HG02852 (cell line): ENCODE data around the gene TMEM269.
A peak's percentile ranks its signal among the peaks of the same experiment; 100 is the strongest.
"Not testable (repeated sequence)": the region's sequence is repeated elsewhere in the genome, so short reads cannot be mapped to it uniquely, and the experiment has no call there.

Source experiments
- ATAC-seq: cut with Tn5 transposase; IDR thresholded peaks from one replicate; pipeline ENCODE4 v1.9.1; 2021; ENCODE audit warnings: mild to moderate bottlenecking, moderate library complexity; ENCODE audit not compliant: unreplicated experiment

The TMEM269 gene

GRCh38 chr1:42747125-42747524, 37.7 kb upstream of the TMEM269 start:
- no peak for ATAC-seq

DNA sequence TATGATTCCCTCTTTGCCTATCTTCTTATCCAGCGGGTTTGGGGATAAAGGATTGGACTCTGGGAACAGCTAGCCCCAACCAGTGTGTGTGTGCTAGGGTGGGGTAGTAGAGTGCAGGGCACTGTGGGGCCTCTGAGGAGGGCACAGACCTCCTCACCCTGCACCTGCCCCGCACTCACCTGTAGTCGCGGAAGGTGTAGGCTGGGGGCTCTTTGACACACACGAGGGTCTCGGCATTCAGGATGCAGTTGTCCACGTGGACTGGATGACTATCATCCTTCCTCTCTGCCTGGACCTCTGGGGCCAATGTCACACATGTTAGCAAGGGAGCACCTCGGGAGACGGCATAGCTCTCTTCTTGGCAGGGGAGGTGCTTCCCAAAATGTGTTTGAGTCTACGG, 36.8 kb upstream of the TMEM269 start:
- ATAC-seq = no peak

DNA sequence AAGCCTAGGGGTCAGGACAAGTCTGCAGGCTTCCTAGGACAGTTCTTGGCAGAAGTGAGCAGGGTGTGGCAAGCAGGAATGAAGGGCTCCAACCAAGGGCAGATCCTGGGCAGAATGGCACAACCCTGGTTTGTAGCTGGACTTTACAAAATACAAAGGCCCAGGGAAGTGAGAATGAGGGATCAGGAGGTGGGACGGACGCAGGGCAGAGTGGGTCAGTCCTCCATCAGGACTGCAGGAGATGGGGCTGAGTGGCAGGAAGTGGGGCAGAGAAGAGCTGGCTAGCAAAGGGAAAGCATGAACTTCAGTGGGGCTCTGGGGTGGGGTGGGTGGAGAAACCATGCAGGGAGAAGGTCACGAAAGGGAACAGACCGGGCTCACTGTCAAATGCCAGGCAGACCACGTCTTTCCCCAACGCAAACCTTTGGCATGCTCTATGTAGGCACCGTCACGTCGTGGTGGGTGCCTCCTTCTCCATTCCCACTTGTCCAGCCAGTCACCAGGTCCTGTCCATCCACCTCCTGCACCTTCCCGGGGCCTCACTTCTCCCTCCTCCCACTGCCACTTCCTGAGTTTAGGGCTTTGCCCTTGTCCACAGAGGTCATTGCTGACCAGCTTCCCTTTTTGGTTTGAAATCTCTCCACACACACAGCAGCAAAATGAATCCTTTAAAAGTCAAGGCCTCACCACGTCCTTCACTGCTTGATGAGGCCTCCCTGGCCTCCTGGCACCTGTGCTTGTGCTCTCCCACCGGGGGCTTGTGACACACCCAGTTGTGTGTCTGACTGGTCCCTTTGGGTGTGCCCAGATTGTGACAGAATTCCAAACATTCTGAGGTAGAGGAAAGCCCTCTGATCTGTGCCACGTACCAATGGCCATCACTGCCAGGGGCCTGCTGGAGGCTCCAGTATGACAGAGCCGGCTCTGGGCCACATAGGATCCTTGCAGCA, 36.1 kb upstream of the TMEM269 start:
- no peak for ATAC-seq

DNA sequence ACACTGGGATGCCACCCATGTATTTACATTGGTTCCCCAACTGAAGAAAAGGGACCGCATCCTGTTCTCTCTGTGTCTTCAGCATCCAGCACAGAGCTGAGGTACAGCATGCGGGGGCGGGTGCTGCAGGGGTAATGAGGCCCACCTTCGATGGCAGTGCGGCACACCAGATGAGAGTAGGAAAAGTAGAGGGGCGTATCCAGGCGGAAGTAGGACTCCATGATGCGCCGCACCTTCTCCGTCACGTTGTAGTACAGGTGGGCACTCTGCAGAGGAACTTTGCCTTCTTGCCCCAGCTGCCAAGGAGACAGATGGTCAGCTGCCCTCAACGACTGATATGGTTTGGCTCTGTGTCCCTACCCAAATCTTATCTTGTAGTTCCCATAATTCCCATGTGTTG, 34.8 kb upstream of the TMEM269 start:
- no peak for ATAC-seq

- ATAC-seq = not testable (repeated sequence)
Measured at GRCh38 chr1:42751511-42752070, 33.2 kb upstream of the TMEM269 start.

- ATAC-seq = no peak
Measured at GRCh38 chr1:42752284-42752683, 32.5 kb upstream of the TMEM269 start.

DNA sequence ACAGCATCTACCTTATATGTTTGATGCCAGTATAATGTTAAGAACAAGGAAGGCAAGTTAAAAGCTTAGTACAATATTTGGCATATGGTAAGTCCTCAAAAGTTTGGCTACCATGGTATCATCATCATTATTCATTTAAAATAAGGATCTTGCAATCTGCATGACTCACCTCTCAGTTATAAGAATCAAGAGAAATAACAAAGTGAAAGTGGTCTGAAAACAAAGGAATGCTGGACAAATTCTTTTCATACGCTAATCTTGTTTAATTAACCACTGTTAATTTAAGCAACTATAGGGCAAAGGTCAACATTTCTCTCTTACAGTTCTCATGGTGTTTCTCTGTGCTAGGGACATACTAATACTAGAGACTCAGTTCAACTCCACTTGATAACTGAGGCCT, 31.7 kb upstream of the TMEM269 start:
- ATAC-seq = no peak

DNA sequence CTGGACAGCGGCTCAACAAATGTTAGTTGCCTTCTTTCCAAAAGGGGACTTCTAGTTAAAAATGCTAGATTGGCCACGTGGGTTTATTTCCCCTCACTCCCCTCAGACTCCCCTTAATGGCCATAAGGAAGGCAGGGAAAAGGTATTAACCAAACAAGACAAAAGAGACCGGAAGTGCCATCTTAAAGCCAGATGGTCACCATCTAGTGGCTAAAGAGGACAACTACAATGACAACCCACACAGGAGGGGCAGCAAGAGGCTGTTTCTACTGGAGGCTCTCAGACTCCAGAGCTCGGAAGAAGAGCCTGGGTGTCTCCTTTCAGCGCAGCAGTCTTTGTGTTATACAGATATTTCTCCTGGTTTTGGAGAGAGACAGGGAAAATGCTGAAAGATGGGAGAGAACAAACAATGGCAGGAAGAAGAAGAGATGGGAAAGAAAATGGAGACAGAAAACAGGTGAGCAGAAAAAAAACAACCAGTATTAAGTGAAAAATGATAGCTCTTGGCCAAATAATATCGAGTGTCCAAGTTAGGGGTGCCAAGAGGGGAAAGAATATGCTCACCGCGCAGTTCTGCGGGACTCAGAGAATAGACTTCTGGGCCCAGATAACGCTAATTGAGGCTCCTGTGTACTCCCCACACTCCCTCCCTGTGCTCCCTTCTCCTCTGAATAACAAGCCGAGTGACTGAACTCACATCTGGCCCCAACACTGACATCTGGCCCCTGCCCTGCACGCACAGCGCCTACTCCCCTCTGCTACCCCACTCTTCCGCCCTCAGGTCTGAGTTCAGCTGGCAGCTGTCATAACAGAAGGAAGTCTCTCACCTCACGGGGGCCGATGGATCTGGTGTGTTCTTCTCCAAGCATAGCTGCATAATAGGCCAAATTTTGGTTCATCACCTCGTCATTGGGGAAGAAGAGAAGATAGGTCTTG, 27.6 kb upstream of the TMEM269 start:
- no peak for ATAC-seq

DNA sequence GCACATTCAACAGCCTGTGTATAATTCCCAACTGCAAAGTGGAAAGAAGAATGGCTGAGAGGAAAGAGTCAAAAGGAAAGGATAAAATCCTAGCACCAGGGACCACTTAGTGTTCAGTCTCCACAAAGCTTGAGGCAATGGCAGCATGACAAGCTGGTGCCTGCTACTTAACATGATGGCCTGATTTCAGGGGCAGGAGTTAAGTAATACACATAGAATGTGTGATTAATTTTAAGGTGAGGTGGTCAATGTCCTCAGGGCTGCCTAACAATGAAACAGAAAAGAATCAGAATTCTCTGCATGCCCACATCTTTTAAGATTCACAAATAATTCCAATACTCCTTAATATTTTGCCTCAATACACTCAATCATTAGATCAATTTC, 26.9 kb upstream of the TMEM269 start:
- ATAC-seq = no peak

DNA sequence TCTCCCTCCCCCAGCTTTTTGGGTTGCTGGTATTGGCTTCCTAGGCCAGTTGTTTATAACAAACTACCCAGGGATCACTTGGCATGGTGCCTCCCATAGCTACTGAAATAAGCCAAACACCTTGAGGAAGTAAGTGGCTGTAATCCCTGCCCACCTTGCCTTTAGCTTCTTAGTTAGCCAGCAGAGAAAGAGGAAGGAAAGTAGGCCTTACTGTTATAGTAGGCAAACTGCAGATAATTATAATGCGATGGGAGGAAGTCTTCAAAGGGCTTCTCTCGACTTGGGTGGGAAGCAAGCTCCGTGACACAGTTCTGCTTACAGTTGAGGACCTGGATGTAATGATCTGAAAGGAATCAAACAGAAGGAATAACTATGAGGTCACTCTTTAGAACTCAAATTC, 26.1 kb upstream of the TMEM269 start:
- ATAC-seq = no peak

DNA sequence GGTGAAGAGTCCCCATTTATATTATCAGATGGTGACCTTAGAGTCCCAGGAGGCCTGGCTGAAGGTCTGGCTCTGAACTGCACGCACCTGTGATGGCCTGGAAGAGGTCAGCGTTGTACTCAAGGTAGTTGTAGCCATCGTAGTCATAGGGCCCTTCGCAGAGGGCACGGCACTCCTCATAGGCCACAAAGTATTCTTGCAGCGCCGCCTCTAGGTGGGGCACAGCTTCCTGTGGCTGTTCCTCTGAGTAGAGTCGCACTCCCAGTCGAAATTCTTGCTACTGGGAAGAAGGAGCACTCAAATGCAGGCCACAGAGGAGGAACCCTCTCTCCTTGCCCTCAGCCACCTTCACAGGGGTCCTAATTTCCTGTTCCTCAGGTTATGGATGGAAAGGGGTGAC, 25.7 kb upstream of the TMEM269 start:
- ATAC-seq = no peak

DNA sequence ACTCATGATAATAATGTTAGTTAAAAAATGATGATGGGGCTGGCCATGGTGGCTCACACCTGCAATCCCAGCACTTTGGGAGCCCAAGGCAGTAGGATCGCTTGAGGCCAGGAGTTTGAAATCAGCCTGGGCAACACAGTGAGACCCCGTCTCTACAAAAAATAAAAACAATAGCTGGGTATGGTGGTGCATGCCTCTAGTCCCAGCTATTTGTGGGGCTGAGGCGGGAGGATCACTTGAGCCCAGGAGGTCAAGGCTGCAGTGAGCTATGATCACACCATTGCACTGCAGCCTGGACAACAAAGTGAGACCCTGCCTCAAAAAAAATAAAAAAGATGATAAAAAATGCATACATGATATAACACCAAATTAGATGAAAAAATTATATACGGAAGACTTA, 23.2 kb upstream of the TMEM269 start:
- no peak for ATAC-seq

- ATAC-seq = no peak
Measured at GRCh38 chr1:42762269-42762668, 22.5 kb upstream of the TMEM269 start.

GRCh38 chr1:42765269-42765668, 19.5 kb upstream of the TMEM269 start:
- no peak for ATAC-seq

DNA sequence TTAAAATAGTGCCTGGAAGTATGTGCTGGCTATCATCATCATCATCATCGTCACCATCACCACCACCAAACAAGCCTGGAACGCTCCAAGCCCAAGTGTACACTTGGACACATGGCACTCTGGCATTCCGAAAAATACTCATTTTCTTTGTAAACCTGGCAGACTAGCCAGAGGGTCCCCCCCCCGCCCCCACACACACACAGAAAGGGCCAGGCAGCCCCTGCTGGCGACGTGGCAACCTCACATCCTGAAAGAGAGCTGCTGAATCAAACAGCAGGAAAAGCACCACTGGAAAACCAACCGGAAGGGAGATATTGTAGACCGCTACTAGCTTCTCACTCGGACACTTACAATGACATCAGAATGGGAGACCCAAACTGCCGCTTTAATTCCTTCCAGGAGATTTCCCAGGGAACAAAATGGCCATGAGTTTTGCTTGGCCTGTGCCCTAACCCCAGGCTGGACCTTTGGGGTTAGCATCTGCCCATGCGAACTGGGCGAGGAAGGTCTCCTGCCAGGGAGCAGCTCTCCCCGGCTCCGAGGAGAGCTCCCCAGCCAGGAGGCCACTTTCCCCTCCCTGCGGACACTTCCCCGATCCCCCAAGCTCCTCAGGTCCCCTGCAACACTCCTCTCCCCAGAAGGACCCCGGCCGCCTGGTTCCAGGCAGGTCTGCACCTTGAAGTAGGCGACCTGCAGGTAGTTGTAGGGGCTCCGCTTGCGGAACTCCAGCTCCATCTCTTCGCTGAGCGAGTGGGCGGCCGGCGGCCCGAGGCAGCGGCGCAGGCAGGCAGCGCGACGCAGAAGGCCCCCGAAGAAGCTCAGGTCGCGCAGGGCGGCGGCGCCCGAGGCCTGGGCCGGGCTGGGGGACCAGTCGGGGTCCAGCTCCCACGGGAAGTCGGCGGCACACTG, 18.7 kb upstream of the TMEM269 start:
- peak; percentile 25 for ATAC-seq

GRCh38 chr1:42766741-42767509, 17.9 kb upstream of the TMEM269 start, which contains the start of the genes C1orf50 and P3H1:
Gene C1orf50, plus strand, starts transcription at chr1:42767249. Its CDS starts 63 bp downstream, at chr1:42767312.
Gene P3H1, minus strand, starts transcription at chr1:42767028. Its CDS starts 57 bp downstream, at chr1:42766971.
- peak; percentile 92 for ATAC-seq

DNA sequence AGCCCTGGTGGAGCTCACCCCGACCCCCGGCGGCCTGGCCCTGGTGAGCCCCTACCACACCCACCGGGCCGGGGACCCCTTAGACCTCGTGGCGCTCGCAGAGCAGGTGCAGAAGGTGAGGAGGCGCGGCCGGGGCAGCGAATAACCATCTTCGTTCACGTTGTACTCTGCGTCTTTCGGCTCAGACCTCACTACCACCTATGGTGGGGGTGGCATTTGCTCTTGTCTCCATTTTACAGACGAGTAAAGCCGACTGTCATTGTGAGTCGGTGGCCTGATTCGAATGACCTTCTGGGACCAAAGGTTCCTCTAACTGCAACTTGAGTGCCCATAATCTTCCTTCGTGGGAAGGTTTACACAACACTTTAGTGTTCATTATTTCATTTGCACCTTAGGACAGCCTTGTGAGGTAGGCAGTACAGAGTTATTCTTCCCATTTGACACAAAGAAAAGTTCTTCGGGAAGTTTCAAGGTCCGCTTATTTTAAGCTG, 17.2 kb upstream of the TMEM269 start:
- peak; percentile 24 for ATAC-seq

GRCh38 chr1:42768172-42768571, 16.6 kb upstream of the TMEM269 start:
- no peak for ATAC-seq

- no peak for ATAC-seq
Measured at GRCh38 chr1:42769811-42770210, 15.0 kb upstream of the TMEM269 start.
